Hepatocyte (in vitro differentiated cells): ENCODE measurements around the gene PARP1. TPM values are rescaled to one million over a fixed set of nuclear protein-coding genes. Genes with fewer than 3 reads are reported as not detected.

Source experiments
- DNase-seq: peaks from one replicate; pipeline ENCODE4 v3.0.0-alpha.2; 2016; ENCODE audit warnings: low spot score
- H2AFZ ChIP-seq: fragments of 200-600 bp; sonication (generic); 2 replicates; pipeline ENCODE4 v1.6.0; 2016; ENCODE audit warnings: antibody characterized with exemption, mild to moderate bottlenecking
- H3K27ac ChIP-seq: fragments of 200-600 bp; sonication (generic); 2 replicates; pipeline ENCODE4 v1.5.1; 2016; ENCODE audit warnings: mild to moderate bottlenecking
- H3K27me3 ChIP-seq: fragments of 200-600 bp; sonication (generic); 2 replicates; pipeline ENCODE4 v1.6.1; 2016
- H3K36me3 ChIP-seq: fragments of 200-600 bp; sonication (generic); replicated peaks from 2 replicates; pipeline ENCODE4 v1.5.1; 2016; ENCODE audit warnings: low read depth; ENCODE audit not compliant: insufficient read depth
- H3K4me1 ChIP-seq: fragments of 200-600 bp; sonication (generic); 2 replicates; pipeline ENCODE4 v1.5.1; 2016; ENCODE audit warnings: mild to moderate bottlenecking, moderate library complexity; ENCODE audit not compliant: insufficient read depth
- H3K4me2 ChIP-seq: fragments of 200-600 bp; sonication (generic); 2 replicates; pipeline ENCODE4 v1.6.0; 2016
- H3K4me3 ChIP-seq: fragments of 200-600 bp; sonication (generic); 2 replicates; pipeline ENCODE4 v1.5.1; 2016; ENCODE audit warnings: mild to moderate bottlenecking
- H3K79me2 ChIP-seq: fragments of 200-600 bp; sonication (generic); 2 replicates; pipeline ENCODE4 v1.6.0; 2017; ENCODE audit warnings: mild to moderate bottlenecking
- H3K9me2 ChIP-seq: fragments of 200-600 bp; sonication (generic); replicated peaks from 2 replicates; pipeline ENCODE4 v1.6.0; 2017; ENCODE audit warnings: mild to moderate bottlenecking; ENCODE audit not compliant: insufficient read depth
- H3K9me3 ChIP-seq: fragments of 200-600 bp; sonication (generic); 2 replicates; pipeline ENCODE4 v1.5.1; 2016; ENCODE audit warnings: low read depth, mild to moderate bottlenecking
- H4K20me1 ChIP-seq: fragments of 200-600 bp; sonication (generic); 2 replicates; pipeline ENCODE4 v1.6.0; 2016; ENCODE audit warnings: mild to moderate bottlenecking; ENCODE audit not compliant: insufficient read depth, poor library complexity, severe bottlenecking
- EZH2 ChIP-seq: fragments of 200-600 bp; sonication (generic); IDR thresholded peaks from 2 replicates; pipeline ENCODE4 v1.6.1; 2016; ENCODE audit warnings: antibody characterized with exemption, mild to moderate bottlenecking, borderline replicate concordance
- EZH2phosphoT487 ChIP-seq: fragments of 200-600 bp; sonication (generic); IDR thresholded peaks from one replicate; pipeline ENCODE4 v1.6.1; 2018; ENCODE audit warnings: antibody characterized with exemption, mild to moderate bottlenecking, low read depth, moderate library complexity; ENCODE audit not compliant: unreplicated experiment, severe bottlenecking
- WGBS: methylation state at CpG from one replicate; pipeline ENCODE4 v1.1.6; 2016; ENCODE audit warnings: low lambda C conversion rate; ENCODE audit errors: missing lambda C conversion rate; 5-methylcytosine and 5-hydroxymethylcytosine counted together
- polyA plus RNA-seq: library from polyadenylated mRNA; unstranded; fragments of >200 nt; fragmentation: Nextera tagmentation; extraction: Ambion mirVana; gene quantifications from 2 replicates; pipeline ENCODE4 v1.2.1, GENCODE V29; 2016
- total RNA-seq: library from RNA; depleted of rRNA; stranded (reverse); fragments of >200 nt; gene quantifications from 2 replicates; pipeline ENCODE4 v1.2.3, GENCODE V29; 2014
- TF ChIP-seq, protein P1 (sequence below): fragments of 200-600 bp; sonication (generic); IDR thresholded peaks from 2 replicates; pipeline ENCODE4 v1.5.1; 2016; ENCODE audit warnings: antibody characterized with exemption, mild to moderate bottlenecking; ENCODE audit not compliant: poor library complexity

The PARP1 gene
- total and polyA plus RNA-seq, 2 experiments from 2014 or later, result 59.7 to 93.0 TPM

DNA sequence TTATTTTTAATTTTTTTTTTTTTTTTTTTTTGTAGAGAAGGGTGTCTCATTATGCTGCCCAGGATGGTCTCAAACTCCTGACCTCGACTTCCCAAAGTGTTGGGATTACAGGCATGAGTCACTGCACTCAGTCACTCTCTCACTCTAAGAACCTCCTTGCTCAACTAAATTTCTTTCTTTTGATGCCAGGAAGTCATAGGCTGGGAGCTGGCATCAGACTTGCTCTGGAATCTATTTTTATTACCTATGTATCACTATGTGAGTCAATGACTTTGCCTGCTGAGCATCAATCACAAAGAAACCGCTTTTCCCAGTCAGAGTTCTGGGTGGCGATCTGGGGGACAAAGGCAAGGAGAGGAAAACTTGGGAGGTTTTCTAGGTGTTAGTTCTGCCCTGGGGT lies 35.5 kb upstream of the PARP1 start:
- no peak overlapping the region for H3K27ac ChIP-seq
- no peaks in the 10 kb centered on the region for H3K79me2 ChIP-seq
- H3K27me3 ChIP-seq, result no peaks in the 10 kb centered on the region
- no peaks in the 10 kb centered on the region for H4K20me1 ChIP-seq
- no peak for DNase-seq
- no peaks in the 10 kb centered on the region for H3K9me2 ChIP-seq
- no peaks in the 10 kb centered on the region for H3K36me3 ChIP-seq
- no peaks in the 10 kb centered on the region for H3K4me1 ChIP-seq
- H3K4me3 ChIP-seq, result no peak overlapping the region
- TF ChIP-seq EZH2phosphoT487 (no peak), EZH2 (no peak)
- TF ChIP-seq, protein P1, sequence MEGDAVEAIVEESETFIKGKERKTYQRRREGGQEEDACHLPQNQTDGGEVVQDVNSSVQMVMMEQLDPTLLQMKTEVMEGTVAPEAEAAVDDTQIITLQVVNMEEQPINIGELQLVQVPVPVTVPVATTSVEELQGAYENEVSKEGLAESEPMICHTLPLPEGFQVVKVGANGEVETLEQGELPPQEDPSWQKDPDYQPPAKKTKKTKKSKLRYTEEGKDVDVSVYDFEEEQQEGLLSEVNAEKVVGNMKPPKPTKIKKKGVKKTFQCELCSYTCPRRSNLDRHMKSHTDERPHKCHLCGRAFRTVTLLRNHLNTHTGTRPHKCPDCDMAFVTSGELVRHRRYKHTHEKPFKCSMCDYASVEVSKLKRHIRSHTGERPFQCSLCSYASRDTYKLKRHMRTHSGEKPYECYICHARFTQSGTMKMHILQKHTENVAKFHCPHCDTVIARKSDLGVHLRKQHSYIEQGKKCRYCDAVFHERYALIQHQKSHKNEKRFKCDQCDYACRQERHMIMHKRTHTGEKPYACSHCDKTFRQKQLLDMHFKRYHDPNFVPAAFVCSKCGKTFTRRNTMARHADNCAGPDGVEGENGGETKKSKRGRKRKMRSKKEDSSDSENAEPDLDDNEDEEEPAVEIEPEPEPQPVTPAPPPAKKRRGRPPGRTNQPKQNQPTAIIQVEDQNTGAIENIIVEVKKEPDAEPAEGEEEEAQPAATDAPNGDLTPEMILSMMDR, result no peak
- no peak overlapping the region for H3K4me2 ChIP-seq
- no peaks in the 10 kb centered on the region for H3K9me3 ChIP-seq
- no peak overlapping the region for H2AFZ ChIP-seq
- WGBS, result 80% methylated on average over 3 of the region's 3 CpGs

DNA sequence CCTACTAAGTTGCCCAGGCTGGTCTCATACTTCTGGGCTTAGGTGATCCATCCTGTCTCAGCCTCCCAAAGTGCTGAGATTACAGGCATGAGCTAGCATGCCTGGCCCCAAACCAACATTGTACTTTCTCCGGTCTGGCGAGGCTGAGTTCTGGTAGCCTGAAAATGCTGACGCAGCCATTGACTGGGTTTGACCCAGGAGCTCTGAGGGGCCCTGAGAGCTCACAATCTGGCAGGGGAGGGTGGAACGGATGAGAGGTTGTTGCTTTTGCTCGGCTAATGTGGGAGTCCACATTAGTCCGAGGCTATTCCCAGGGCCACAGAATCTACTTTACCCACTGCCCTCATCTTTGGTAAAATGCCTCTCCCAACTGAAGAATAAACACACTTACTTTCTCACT lies 35.1 kb upstream of the PARP1 start:
- TF ChIP-seq EZH2phosphoT487 (no peak), EZH2 (no peak)
- TF ChIP-seq, protein P1, result no peak
- 85% methylated on average over 6 of the region's 6 CpGs for WGBS
- H3K4me3 ChIP-seq, result no peak overlapping the region
- no peaks in the 10 kb centered on the region for H4K20me1 ChIP-seq
- DNase-seq, result no peak
- no peak overlapping the region for H3K27ac ChIP-seq
- no peaks in the 10 kb centered on the region for H3K9me2 ChIP-seq
- no peaks in the 10 kb centered on the region for H3K9me3 ChIP-seq
- H2AFZ ChIP-seq, result no peak overlapping the region
- H3K79me2 ChIP-seq, result no peaks in the 10 kb centered on the region
- H3K4me1 ChIP-seq, result no peaks in the 10 kb centered on the region
- H3K4me2 ChIP-seq, result no peak overlapping the region
- H3K36me3 ChIP-seq, result no peaks in the 10 kb centered on the region
- H3K27me3 ChIP-seq, result no peaks in the 10 kb centered on the region

DNA sequence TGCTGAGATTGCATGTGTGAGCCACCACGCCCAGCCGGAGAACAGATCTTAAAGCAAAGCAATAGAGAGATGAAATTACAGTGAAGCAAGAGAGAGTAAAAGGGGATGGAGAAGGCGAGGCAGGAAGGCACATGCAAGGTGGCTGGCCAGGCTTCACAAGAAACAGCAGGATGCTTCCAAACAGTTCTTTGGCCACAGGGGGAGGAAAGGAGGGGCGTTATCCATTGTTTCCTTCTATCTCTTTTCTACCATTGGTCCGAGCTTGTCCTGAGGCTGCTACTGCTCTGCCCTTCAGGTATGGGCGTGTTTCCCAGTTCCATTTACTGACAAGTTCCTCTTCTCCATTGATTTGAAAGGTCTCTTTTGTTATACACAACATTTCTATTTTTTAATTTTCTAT lies 33.7 kb upstream of the PARP1 start:
- DNase-seq, result no peak
- Histone ChIP-seq H2AFZ (no peak overlapping the region), H3K79me2 (no peaks in the 10 kb centered on the region), H3K4me2 (no peak overlapping the region), H3K27me3 (no peaks in the 10 kb centered on the region), H4K20me1 (no peaks in the 10 kb centered on the region), H3K36me3 (no peaks in the 10 kb centered on the region), H3K27ac (no peak overlapping the region), H3K9me3 (no peaks in the 10 kb centered on the region), H3K4me3 (no peak overlapping the region), H3K4me1 (no peaks in the 10 kb centered on the region), H3K9me2 (no peaks in the 10 kb centered on the region)
- 78% methylated on average over 6 of the region's 6 CpGs for WGBS
- TF ChIP-seq EZH2, result no peak
- no peak for TF ChIP-seq EZH2phosphoT487
- TF ChIP-seq, protein P1, result no peak

DNA sequence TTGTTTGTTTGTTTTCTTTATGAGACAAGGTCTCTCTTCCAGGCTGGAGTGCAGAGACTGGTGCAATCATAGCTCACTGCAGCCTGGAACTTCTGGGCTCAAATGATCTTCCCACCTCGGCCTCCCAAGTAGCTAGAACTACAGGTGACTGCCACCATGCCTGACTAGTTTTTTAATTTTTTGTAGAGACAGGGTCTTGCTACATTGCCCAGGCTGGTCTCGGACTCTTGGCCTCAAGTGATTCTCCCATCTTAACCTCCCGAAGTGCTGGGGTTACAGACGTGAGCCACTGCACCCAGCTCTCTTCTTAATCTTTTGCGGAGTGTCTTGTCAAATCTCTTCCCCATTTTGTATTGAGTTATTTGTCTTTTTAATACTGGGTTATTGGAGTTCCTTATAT lies 32.6 kb upstream of the PARP1 start:
- Histone ChIP-seq H2AFZ (no peak overlapping the region), H3K9me3 (no peaks in the 10 kb centered on the region), H3K79me2 (no peaks in the 10 kb centered on the region), H3K27me3 (no peaks in the 10 kb centered on the region), H3K9me2 (no peaks in the 10 kb centered on the region), H3K4me2 (no peak overlapping the region), H3K27ac (no peak overlapping the region), H3K4me1 (no peaks in the 10 kb centered on the region), H3K4me3 (no peak overlapping the region), H3K36me3 (no peaks in the 10 kb centered on the region), H4K20me1 (no peaks in the 10 kb centered on the region)
- TF ChIP-seq, protein P1, result no peak
- no peak for TF ChIP-seq EZH2phosphoT487
- 68% methylated on average over 5 of the region's 5 CpGs for WGBS
- no peak for DNase-seq
